Measurements from ENCODE around the gene PLOD3. TPM values are rescaled to one million over a fixed set of nuclear protein-coding genes. Genes with fewer than 3 reads are reported as not detected.

PLOD3 gene
- total and polyA plus RNA-seq, 9 of the 15 experiments (the other 6 are each of a cell fraction or from before 2014, with no cell fraction given) = 2.8 to 101 (median 30.9) TPM

DNA sequence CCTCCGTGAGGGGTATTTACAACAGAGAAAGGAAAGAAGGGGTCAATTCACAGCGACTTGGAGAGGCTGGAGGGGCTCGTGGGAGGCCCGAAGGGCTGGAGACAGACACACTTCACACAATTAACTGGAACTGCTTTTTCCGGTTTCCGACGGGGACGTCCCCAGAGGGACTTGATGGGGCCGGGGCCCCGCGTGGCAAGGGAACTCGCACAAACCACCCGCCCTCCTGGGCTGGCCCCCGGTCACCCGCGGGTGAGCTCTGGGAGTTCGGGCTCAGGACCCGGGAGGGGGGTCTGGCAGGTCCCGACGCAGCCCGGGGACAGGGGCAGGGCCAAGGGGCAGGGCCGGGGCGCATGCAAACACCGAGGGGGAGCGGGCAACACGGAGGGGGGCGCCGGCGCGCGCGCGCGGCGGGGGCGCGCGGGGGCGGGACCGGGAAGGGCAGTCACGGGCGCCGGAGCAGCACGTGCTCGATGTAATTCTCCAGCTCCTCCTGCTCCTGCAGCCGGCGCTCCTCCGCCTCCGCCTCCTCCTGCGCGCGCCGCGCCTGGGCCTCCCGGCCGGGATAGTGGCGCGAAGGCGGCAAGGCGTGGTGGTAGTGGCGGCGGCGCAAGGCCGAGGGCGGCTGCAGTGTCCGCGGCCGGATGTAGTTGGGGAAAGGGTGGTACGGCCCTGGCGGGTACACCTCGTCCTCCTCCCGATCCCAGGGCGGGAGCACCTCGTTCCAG is 54.7 kb downstream of the PLOD3 start (continued):
- TF ChIP-seq, protein P1, sequence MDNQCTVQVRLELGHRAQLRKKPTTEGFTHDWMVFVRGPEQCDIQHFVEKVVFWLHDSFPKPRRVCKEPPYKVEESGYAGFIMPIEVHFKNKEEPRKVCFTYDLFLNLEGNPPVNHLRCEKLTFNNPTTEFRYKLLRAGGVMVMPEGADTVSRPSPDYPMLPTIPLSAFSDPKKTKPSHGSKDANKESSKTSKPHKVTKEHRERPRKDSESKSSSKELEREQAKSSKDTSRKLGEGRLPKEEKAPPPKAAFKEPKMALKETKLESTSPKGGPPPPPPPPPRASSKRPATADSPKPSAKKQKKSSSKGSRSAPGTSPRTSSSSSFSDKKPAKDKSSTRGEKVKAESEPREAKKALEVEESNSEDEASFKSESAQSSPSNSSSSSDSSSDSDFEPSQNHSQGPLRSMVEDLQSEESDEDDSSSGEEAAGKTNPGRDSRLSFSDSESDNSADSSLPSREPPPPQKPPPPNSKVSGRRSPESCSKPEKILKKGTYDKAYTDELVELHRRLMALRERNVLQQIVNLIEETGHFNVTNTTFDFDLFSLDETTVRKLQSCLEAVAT (IDR thresholded peaks at IDR 0.05) = no peak
- TF ChIP-seq, protein P2, sequence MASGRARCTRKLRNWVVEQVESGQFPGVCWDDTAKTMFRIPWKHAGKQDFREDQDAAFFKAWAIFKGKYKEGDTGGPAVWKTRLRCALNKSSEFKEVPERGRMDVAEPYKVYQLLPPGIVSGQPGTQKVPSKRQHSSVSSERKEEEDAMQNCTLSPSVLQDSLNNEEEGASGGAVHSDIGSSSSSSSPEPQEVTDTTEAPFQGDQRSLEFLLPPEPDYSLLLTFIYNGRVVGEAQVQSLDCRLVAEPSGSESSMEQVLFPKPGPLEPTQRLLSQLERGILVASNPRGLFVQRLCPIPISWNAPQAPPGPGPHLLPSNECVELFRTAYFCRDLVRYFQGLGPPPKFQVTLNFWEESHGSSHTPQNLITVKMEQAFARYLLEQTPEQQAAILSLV (tag; IDR thresholded peaks at IDR 0.05) = no peak
- TF ChIP-seq FOXK1 (CRISPR knock-in tag; IDR thresholded peaks at IDR 0.05; ENCODE audit: borderline replicate concordance) = no peak
- TF ChIP-seq, protein P3, sequence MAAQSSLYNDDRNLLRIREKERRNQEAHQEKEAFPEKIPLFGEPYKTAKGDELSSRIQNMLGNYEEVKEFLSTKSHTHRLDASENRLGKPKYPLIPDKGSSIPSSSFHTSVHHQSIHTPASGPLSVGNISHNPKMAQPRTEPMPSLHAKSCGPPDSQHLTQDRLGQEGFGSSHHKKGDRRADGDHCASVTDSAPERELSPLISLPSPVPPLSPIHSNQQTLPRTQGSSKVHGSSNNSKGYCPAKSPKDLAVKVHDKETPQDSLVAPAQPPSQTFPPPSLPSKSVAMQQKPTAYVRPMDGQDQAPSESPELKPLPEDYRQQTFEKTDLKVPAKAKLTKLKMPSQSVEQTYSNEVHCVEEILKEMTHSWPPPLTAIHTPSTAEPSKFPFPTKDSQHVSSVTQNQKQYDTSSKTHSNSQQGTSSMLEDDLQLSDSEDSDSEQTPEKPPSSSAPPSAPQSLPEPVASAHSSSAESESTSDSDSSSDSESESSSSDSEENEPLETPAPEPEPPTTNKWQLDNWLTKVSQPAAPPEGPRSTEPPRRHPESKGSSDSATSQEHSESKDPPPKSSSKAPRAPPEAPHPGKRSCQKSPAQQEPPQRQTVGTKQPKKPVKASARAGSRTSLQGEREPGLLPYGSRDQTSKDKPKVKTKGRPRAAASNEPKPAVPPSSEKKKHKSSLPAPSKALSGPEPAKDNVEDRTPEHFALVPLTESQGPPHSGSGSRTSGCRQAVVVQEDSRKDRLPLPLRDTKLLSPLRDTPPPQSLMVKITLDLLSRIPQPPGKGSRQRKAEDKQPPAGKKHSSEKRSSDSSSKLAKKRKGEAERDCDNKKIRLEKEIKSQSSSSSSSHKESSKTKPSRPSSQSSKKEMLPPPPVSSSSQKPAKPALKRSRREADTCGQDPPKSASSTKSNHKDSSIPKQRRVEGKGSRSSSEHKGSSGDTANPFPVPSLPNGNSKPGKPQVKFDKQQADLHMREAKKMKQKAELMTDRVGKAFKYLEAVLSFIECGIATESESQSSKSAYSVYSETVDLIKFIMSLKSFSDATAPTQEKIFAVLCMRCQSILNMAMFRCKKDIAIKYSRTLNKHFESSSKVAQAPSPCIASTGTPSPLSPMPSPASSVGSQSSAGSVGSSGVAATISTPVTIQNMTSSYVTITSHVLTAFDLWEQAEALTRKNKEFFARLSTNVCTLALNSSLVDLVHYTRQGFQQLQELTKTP (IDR thresholded peaks at IDR 0.05; ENCODE audit: low read depth in 1 of 2, partially characterized antibody in 2 of 2) = no peak
- no peak for TF ChIP-seq PRPF4 (IDR thresholded peaks at IDR 0.05; ENCODE audit: insufficient read depth, low read depth, low read length, poor library complexity, severe bottlenecking)
- TF ChIP-seq HMG20A (CRISPR knock-in tag; conservative IDR thresholded peaks at IDR 0.05) = no peak
- TF ChIP-seq EZH2 (IDR thresholded peaks at IDR 0.05; ENCODE audit: borderline replicate concordance, low read depth, low read length) = no peak
- TF ChIP-seq POLR2A (conservative IDR thresholded peaks at IDR 0.05) = no peak
- no peak for TF ChIP-seq ZNF644 (tag; IDR thresholded peaks at IDR 0.05; ENCODE audit: low read depth)
- TF ChIP-seq L3MBTL2 (IDR thresholded peaks at IDR 0.05) = peak; percentile 96
- TF ChIP-seq MCM5 (IDR thresholded peaks at IDR 0.05; ENCODE audit: low read depth) = no peak
- peak; percentile 64; the same call in 1 of the 2 replicates for TF ChIP-seq TCF7 (IDR thresholded peaks at IDR 0.05; ENCODE audit: borderline replicate concordance)
- TF ChIP-seq ELF1 (tag; IDR thresholded peaks at IDR 0.05) = no peak
- TF ChIP-seq ZNF324 (CRISPR knock-in tag; IDR thresholded peaks at IDR 0.05) = no peak
- TF ChIP-seq, protein P4, sequence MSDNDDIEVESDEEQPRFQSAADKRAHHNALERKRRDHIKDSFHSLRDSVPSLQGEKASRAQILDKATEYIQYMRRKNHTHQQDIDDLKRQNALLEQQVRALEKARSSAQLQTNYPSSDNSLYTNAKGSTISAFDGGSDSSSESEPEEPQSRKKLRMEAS (CRISPR knock-in tag; IDR thresholded peaks at IDR 0.05) = peak; percentile 87
- TF ChIP-seq, protein P5, sequence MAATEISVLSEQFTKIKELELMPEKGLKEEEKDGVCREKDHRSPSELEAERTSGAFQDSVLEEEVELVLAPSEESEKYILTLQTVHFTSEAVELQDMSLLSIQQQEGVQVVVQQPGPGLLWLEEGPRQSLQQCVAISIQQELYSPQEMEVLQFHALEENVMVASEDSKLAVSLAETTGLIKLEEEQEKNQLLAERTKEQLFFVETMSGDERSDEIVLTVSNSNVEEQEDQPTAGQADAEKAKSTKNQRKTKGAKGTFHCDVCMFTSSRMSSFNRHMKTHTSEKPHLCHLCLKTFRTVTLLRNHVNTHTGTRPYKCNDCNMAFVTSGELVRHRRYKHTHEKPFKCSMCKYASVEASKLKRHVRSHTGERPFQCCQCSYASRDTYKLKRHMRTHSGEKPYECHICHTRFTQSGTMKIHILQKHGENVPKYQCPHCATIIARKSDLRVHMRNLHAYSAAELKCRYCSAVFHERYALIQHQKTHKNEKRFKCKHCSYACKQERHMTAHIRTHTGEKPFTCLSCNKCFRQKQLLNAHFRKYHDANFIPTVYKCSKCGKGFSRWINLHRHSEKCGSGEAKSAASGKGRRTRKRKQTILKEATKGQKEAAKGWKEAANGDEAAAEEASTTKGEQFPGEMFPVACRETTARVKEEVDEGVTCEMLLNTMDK (IDR thresholded peaks at IDR 0.05; ENCODE audit: borderline replicate concordance, insufficient read depth, low read depth, low read length, poor library complexity, severe bottlenecking) = no peak
- no peak for TF ChIP-seq ZNF507 (tag; conservative IDR thresholded peaks at IDR 0.05)

Data from K562 (cell line).